Smooth muscle cell of the umbilical artery (primary cell): Measurements from ENCODE around the gene RPL13A. TPM values are rescaled to one million over a fixed set of nuclear protein-coding genes. Genes with fewer than 3 reads are reported as not detected.

Source experiments
- total RNA-seq: library from RNA; depleted of rRNA; stranded (reverse); fragments of >200 nt; gene quantifications from 2 replicates; pipeline ENCODE4 v1.2.3, GENCODE V29; 2014

RPL13A gene
- total RNA-seq, result 1,158 and 2,408 TPM in 2 replicates

GRCh38 chr19:49487277-49488045 lies at the start of gene RPL13A:
RPL13A (plus strand) TSS chr19:49487608; CDS start chr19:49487630, 22 bp downstream.

GRCh38 chr19:49441210-49441959 lies 46.0 kb upstream of the RPL13A start, which contains the start of gene SLC17A7:
SLC17A7 (minus strand) TSS chr19:49441527; CDS start chr19:49441379, 148 bp downstream.

GRCh38 chr19:49451430-49452181 lies 35.8 kb upstream of the RPL13A start, which contains the start of gene PIH1D1:
PIH1D1 (minus strand) TSS chr19:49451814; CDS start chr19:49451574, 240 bp downstream.

GRCh38 chr19:49453013-49453756 lies 34.2 kb upstream of the RPL13A start, which contains the start of gene ALDH16A1:
ALDH16A1 (plus strand) TSS chr19:49453225; CDS start chr19:49453332, 107 bp downstream.

GRCh38 chr19:49473868-49474541 lies 13.4 kb upstream of the RPL13A start, which contains the start of gene FLT3LG:
FLT3LG (plus strand) TSS chr19:49474215; CDS start chr19:49474640, 425 bp downstream.

Other genes with a start within 250 kb of the RPL13A start
- gene SLC6A16, start 162.4 kb upstream of the RPL13A start, total RNA-seq, result under 0.01 and 0.14 TPM in 2 replicates
- gene CD37, start 152.2 kb upstream of the RPL13A start, total RNA-seq, result under 0.01 TPM in 1 of 2 replicates, not detected in the other
- 20.8 and 22.2 TPM in 2 replicates for gene TEAD2, start 125.2 kb upstream of the RPL13A start, total RNA-seq
- gene DKKL1, start 123.7 kb upstream of the RPL13A start, total RNA-seq, result 0.59 TPM in 1 of 2 replicates, not detected in the other
- not detected in 2 replicates for gene KASH5, start 99.4 kb upstream of the RPL13A start, total RNA-seq
- gene PTH2, start 64.2 kb upstream of the RPL13A start, total RNA-seq, result not detected in 2 replicates
- gene GFY, start 62.2 kb upstream of the RPL13A start, total RNA-seq, result not detected in 2 replicates
- gene SLC17A7, start 46.1 kb upstream of the RPL13A start, total RNA-seq, result not detected in 2 replicates
- 73.1 and 108 TPM in 2 replicates for gene PIH1D1, start 35.8 kb upstream of the RPL13A start, total RNA-seq
- 11.9 and 13.5 TPM in 2 replicates for gene ALDH16A1, start 34.4 kb upstream of the RPL13A start, total RNA-seq
- gene FLT3LG, start 13.4 kb upstream of the RPL13A start, total RNA-seq, result 1.2 and 2.1 TPM in 2 replicates
- 1,449 and 3,403 TPM in 2 replicates for gene RPS11, start 8.8 kb downstream of the RPL13A start, total RNA-seq
- gene FCGRT, start 25.1 kb downstream of the RPL13A start, total RNA-seq, result 33.5 and 71.9 TPM in 2 replicates
- gene RCN3, start 40.4 kb downstream of the RPL13A start, total RNA-seq, result 388 and 521 TPM in 2 replicates
- 28.3 and 49.6 TPM in 2 replicates for gene NOSIP, start 92.9 kb downstream of the RPL13A start, total RNA-seq
- 0.23 and 0.89 TPM in 2 replicates for gene PRRG2, start 93.7 kb downstream of the RPL13A start, total RNA-seq
- gene PRR12, start 103.6 kb downstream of the RPL13A start, total RNA-seq, result 2.7 and 5.2 TPM in 2 replicates
- 45.1 and 75.3 TPM in 2 replicates for gene RRAS, start 152.5 kb downstream of the RPL13A start, total RNA-seq
- 18.4 and 40.9 TPM in 2 replicates for gene SCAF1, start 154.6 kb downstream of the RPL13A start, total RNA-seq
- 33.0 and 64.1 TPM in 2 replicates for gene IRF3, start 178.2 kb downstream of the RPL13A start, total RNA-seq
- 1.5 and 2.4 TPM in 2 replicates for gene BCL2L12, start 178.3 kb downstream of the RPL13A start, total RNA-seq
- gene PRMT1, start 189.7 kb downstream of the RPL13A start, total RNA-seq, result 303 and 388 TPM in 2 replicates
- gene ADM5, start 202.0 kb downstream of the RPL13A start, total RNA-seq, result 0.51 and 0.59 TPM in 2 replicates
- 18.4 and 18.7 TPM in 2 replicates for gene CPT1C, start 203.5 kb downstream of the RPL13A start, total RNA-seq